ENCODE measurements around the gene SNX4.

- TF ChIP-seq CTCF (IDR thresholded peaks at IDR 0.05) (no peak), POLR2A (IDR thresholded peaks at IDR 0.05) (no peak)
These were observed 88.6 kb downstream of the SNX4 start for GRCh38 chr3:125431391-125431790.
